Embryonic facial prominence (tissue), 1 donor: Measurements from ENCODE around the gene ARMC10.
"Not testable (repeated sequence)": the region's sequence is repeated elsewhere in the genome, so short reads cannot be mapped to it uniquely, and the experiment has no call there.

Source experiments
- DNase-seq: peaks from one replicate; pipeline ENCODE4 v3.0.0-alpha.2; 2016; ENCODE audit errors: extremely low spot score

Gene ARMC10

GRCh38 chr7:103074519-103075336 lies at the start of gene ARMC10, which contains the start of gene FBXL13:
Gene ARMC10 (plus strand): TSS chr7:103075140. CDS start chr7:103075273, 133 bp downstream.
Gene FBXL13 (minus strand): TSS chr7:103074796.
- DNase-seq: peak; percentile 79

- no peak for DNase-seq
Observed at GRCh38 chr7:103025341-103025740, 49.6 kb upstream of the ARMC10 start.

- no peak for DNase-seq
Observed at GRCh38 chr7:103031024-103031423, 43.9 kb upstream of the ARMC10 start.

- DNase-seq: no peak
Observed at GRCh38 chr7:103031781-103032180, 43.2 kb upstream of the ARMC10 start.

GRCh38 chr7:103034318-103034717 lies 40.6 kb upstream of the ARMC10 start:
- DNase-seq: not testable (repeated sequence)

GRCh38 chr7:103037476-103037822 lies 37.5 kb upstream of the ARMC10 start:
- no peak for DNase-seq

- not testable (repeated sequence) for DNase-seq
Observed at GRCh38 chr7:103037823-103038739, 36.9 kb upstream of the ARMC10 start.

- not testable (repeated sequence) for DNase-seq
Observed at GRCh38 chr7:103041815-103042214, 33.1 kb upstream of the ARMC10 start.

- no peak for DNase-seq
Observed at GRCh38 chr7:103048833-103049232, 26.1 kb upstream of the ARMC10 start.

GRCh38 chr7:103051519-103051918 lies 23.4 kb upstream of the ARMC10 start:
- DNase-seq: no peak

- not testable (repeated sequence) for DNase-seq
Observed at GRCh38 chr7:103056006-103056405, 18.9 kb upstream of the ARMC10 start.

- DNase-seq: no peak
Observed at GRCh38 chr7:103058122-103058521, 16.8 kb upstream of the ARMC10 start.

GRCh38 chr7:103059471-103059870 lies 15.5 kb upstream of the ARMC10 start:
- DNase-seq: no peak

GRCh38 chr7:103063895-103064294 lies 11.0 kb upstream of the ARMC10 start:
- DNase-seq: no peak

GRCh38 chr7:103065667-103066066 lies 9.3 kb upstream of the ARMC10 start:
- DNase-seq: no peak

GRCh38 chr7:103068414-103069403 lies 6.2 kb upstream of the ARMC10 start:
- DNase-seq: no peak

- no peak for DNase-seq
Observed at GRCh38 chr7:103071000-103071399, 3.9 kb upstream of the ARMC10 start.

GRCh38 chr7:103073989-103074518 lies 886 bp upstream of the ARMC10 start:
- DNase-seq: no peak

GRCh38 chr7:103075337-103075918 lies 488 bp downstream of the ARMC10 start:
- DNase-seq: peak; percentile 52

- DNase-seq: no peak
Observed at GRCh38 chr7:103076764-103077163, 1.8 kb downstream of the ARMC10 start.

GRCh38 chr7:103077318-103077717 lies 2.4 kb downstream of the ARMC10 start:
- DNase-seq: no peak
